ENCODE data around the gene TBC1D9B. TPM values are rescaled to one million over a fixed set of nuclear protein-coding genes. Genes with fewer than 3 reads are reported as not detected.

Gene TBC1D9B
- polyA plus RNA-seq, 1 experiment: 41.1 TPM

- Histone ChIP-seq H3K27ac (ENCODE audit: low read depth, low read length) (no peak overlapping the region), H3K4me3 (ENCODE audit: low read depth, low read length) (no peak overlapping the region), H3K27me3 (ENCODE audit: control insufficient read depth, insufficient read depth, low read length) (no peaks in the 10 kb centered on the region), H3K9me3 (ENCODE audit: control insufficient read depth, insufficient read depth, low read length) (no peaks in the 10 kb centered on the region; the same call in 1 of the 2 replicates)
- TF ChIP-seq CTCF (IDR thresholded peaks at IDR 0.05; ENCODE audit: low read depth, low read length): no peak
- DNase-seq (ENCODE audit: low read depth, low spot score): no peak
- CTCF ChIA-PET: interaction anchor here (1.5 kb wide), 1 partner anchor 34 kb away, joined by 3 read pairs; no protein-coding TSS in a partner anchor
- POLR2A ChIA-PET: no interaction called here
Measured at GRCh38 chr5:179904463-179905160, 3.1 kb downstream of the TBC1D9B start.

- POLR2A ChIA-PET: no interaction called here
- no peak for DNase-seq (ENCODE audit: low read depth, low spot score)
- Histone ChIP-seq H3K4me3 (ENCODE audit: low read depth, low read length) (no peak overlapping the region), H3K27me3 (ENCODE audit: control insufficient read depth, insufficient read depth, low read length) (no peaks in the 10 kb centered on the region), H3K27ac (ENCODE audit: low read depth, low read length) (no peak overlapping the region), H3K9me3 (ENCODE audit: control insufficient read depth, insufficient read depth, low read length) (no peaks in the 10 kb centered on the region; the same call in 1 of the 2 replicates)
- CTCF ChIA-PET: no interaction called here
- no peak for TF ChIP-seq CTCF (IDR thresholded peaks at IDR 0.05; ENCODE audit: low read depth, low read length)
Measured at GRCh38 chr5:179902763-179903158, 4.9 kb downstream of the TBC1D9B start.

GRCh38 chr5:179901915-179902762 lies 5.6 kb downstream of the TBC1D9B start:
- POLR2A ChIA-PET: no interaction called here
- Histone ChIP-seq H3K27me3 (ENCODE audit: control insufficient read depth, insufficient read depth, low read length) (no peaks in the 10 kb centered on the region), H3K4me3 (ENCODE audit: low read depth, low read length) (no peak overlapping the region), H3K9me3 (ENCODE audit: control insufficient read depth, insufficient read depth, low read length) (no peaks in the 10 kb centered on the region; the same call in 1 of the 2 replicates), H3K27ac (ENCODE audit: low read depth, low read length) (no peak overlapping the region)
- TF ChIP-seq CTCF (IDR thresholded peaks at IDR 0.05; ENCODE audit: low read depth, low read length): no peak
- no peak for DNase-seq (ENCODE audit: low read depth, low spot score)
- CTCF ChIA-PET: no interaction called here

GRCh38 chr5:179901462-179901861 lies 6.2 kb downstream of the TBC1D9B start:
- TF ChIP-seq CTCF (IDR thresholded peaks at IDR 0.05; ENCODE audit: low read depth, low read length): no peak
- Histone ChIP-seq H3K9me3 (ENCODE audit: control insufficient read depth, insufficient read depth, low read length) (no peaks in the 10 kb centered on the region; the same call in 1 of the 2 replicates), H3K27ac (ENCODE audit: low read depth, low read length) (no peak overlapping the region), H3K27me3 (ENCODE audit: control insufficient read depth, insufficient read depth, low read length) (no peaks in the 10 kb centered on the region), H3K4me3 (ENCODE audit: low read depth, low read length) (no peak overlapping the region)
- ChIA-PET CTCF (no interaction called here), POLR2A (no interaction called here)
- DNase-seq (ENCODE audit: low read depth, low spot score): no peak

GRCh38 chr5:179900711-179901110 lies 7.0 kb downstream of the TBC1D9B start:
- Histone ChIP-seq H3K27me3 (ENCODE audit: control insufficient read depth, insufficient read depth, low read length) (no peaks in the 10 kb centered on the region), H3K4me3 (ENCODE audit: low read depth, low read length) (no peak overlapping the region), H3K27ac (ENCODE audit: low read depth, low read length) (no peak overlapping the region), H3K9me3 (ENCODE audit: control insufficient read depth, insufficient read depth, low read length) (no peaks in the 10 kb centered on the region; the same call in 1 of the 2 replicates)
- DNase-seq (ENCODE audit: low read depth, low spot score): no peak
- ChIA-PET POLR2A (no interaction called here), CTCF (no interaction called here)
- no peak for TF ChIP-seq CTCF (IDR thresholded peaks at IDR 0.05; ENCODE audit: low read depth, low read length)

Measured in AG04450 (cell line).